Measurements from ENCODE around the gene NEURL1B. TPM values are rescaled to one million over a fixed set of nuclear protein-coding genes. Genes with fewer than 3 reads are reported as not detected.

NEURL1B gene
- total RNA-seq, 1 donor from 2014 or later: 6.1 TPM

- DNase-seq (ENCODE audit: low read depth, low spot score): no peak
- no peak for TF ChIP-seq CTCF (conservative IDR thresholded peaks at IDR 0.05)
- no peak overlapping the region for H3K27ac Mint-ChIP-seq (ENCODE audit: unreplicated experiment)
- peak overlapping the region; percentile 49 for H3K4me3 Mint-ChIP-seq
- H3K27me3 Mint-ChIP-seq (ENCODE audit: low read depth): peaks cover 31% of the 10 kb centered on the region
- H3K4me1 Mint-ChIP-seq: peaks cover 22% of the 10 kb centered on the region
- H3K9me3 Mint-ChIP-seq: no peaks in the 10 kb centered on the region
- H3K36me3 Mint-ChIP-seq (ENCODE audit: low read depth): no peaks in the 10 kb centered on the region
These were observed 59.6 kb downstream of the NEURL1B start for GRCh38 chr5:172700365-172701290.

- no peaks in the 10 kb centered on the region for H3K36me3 Mint-ChIP-seq (ENCODE audit: low read depth)
- H3K4me3 Mint-ChIP-seq: peak overlapping the region; percentile 11
- DNase-seq (ENCODE audit: low read depth, low spot score): no peak
- H3K27ac Mint-ChIP-seq (ENCODE audit: unreplicated experiment): no peak overlapping the region
- H3K4me1 Mint-ChIP-seq: peaks cover 22% of the 10 kb centered on the region
- no peak for TF ChIP-seq CTCF (conservative IDR thresholded peaks at IDR 0.05)
- peaks cover 36% of the 10 kb centered on the region for H3K27me3 Mint-ChIP-seq (ENCODE audit: low read depth)
- H3K9me3 Mint-ChIP-seq: no peaks in the 10 kb centered on the region
These were observed 60.2 kb downstream of the NEURL1B start for GRCh38 chr5:172701291-172701656.

- no peaks in the 10 kb centered on the region for H3K36me3 Mint-ChIP-seq (ENCODE audit: low read depth)
- H3K27me3 Mint-ChIP-seq (ENCODE audit: low read depth): peaks cover 37% of the 10 kb centered on the region
- no peaks in the 10 kb centered on the region for H3K9me3 Mint-ChIP-seq
- H3K27ac Mint-ChIP-seq (ENCODE audit: unreplicated experiment): no peak overlapping the region
- no peak overlapping the region for H3K4me3 Mint-ChIP-seq
- peaks cover 20% of the 10 kb centered on the region for H3K4me1 Mint-ChIP-seq
- no peak for TF ChIP-seq CTCF (conservative IDR thresholded peaks at IDR 0.05)
- no peak for DNase-seq (ENCODE audit: low read depth, low spot score)
These were observed 62.9 kb downstream of the NEURL1B start for GRCh38 chr5:172703952-172704351.

- Mint-ChIP-seq H3K36me3 (ENCODE audit: low read depth) (no peaks in the 10 kb centered on the region), H3K9me3 (no peaks in the 10 kb centered on the region), H3K4me3 (no peak overlapping the region), H3K27me3 (ENCODE audit: low read depth) (peaks cover 30% of the 10 kb centered on the region), H3K4me1 (peaks cover 12% of the 10 kb centered on the region), H3K27ac (ENCODE audit: unreplicated experiment) (no peak overlapping the region)
- no peak for TF ChIP-seq CTCF (conservative IDR thresholded peaks at IDR 0.05)
- DNase-seq (ENCODE audit: low read depth, low spot score): no peak
These were observed 64.6 kb downstream of the NEURL1B start for GRCh38 chr5:172705576-172706084.

GRCh38 chr5:172706796-172707195 is 65.7 kb downstream of the NEURL1B start:
- no peak for TF ChIP-seq CTCF (conservative IDR thresholded peaks at IDR 0.05)
- Mint-ChIP-seq H3K27ac (ENCODE audit: unreplicated experiment) (no peak overlapping the region), H3K9me3 (no peaks in the 10 kb centered on the region), H3K4me3 (no peak overlapping the region), H3K27me3 (ENCODE audit: low read depth) (peaks cover 26% of the 10 kb centered on the region), H3K4me1 (peaks cover 5% of the 10 kb centered on the region), H3K36me3 (ENCODE audit: low read depth) (no peaks in the 10 kb centered on the region)
- DNase-seq (ENCODE audit: low read depth, low spot score): no peak
